DND-41 (cell line): ENCODE measurements around the gene LDB2.

Source experiments
- ATAC-seq: fragments of 200-7000 bp; cut with Tn5 transposase; 3 replicates; pipeline ENCODE4 v1.9.1; 2021; ENCODE audit warnings: low read depth; ENCODE audit not compliant: insufficient read depth
- DNase-seq: peaks from one replicate; pipeline ENCODE4 v3.0.0-alpha.2; 2020
- H2AFZ ChIP-seq: 2 replicates; pipeline ENCODE4 v1.6.0; 2012; ENCODE audit warnings: low read depth, low read length
- H3K27ac ChIP-seq: 2 replicates; pipeline ENCODE4 v1.5.1; 2012; ENCODE audit warnings: low read length, inconsistent platforms
- H3K27me3 ChIP-seq: fragments of 200-600 bp; sonication (generic); 2 replicates; pipeline ENCODE4 v1.6.0; 2012; ENCODE audit warnings: low read length, mild to moderate bottlenecking, inconsistent platforms; ENCODE audit not compliant: insufficient read depth, poor library complexity
- H3K36me3 ChIP-seq: 2 replicates; pipeline ENCODE4 v1.5.1; 2012; ENCODE audit warnings: low read length, inconsistent platforms; ENCODE audit not compliant: insufficient read depth
- H3K4me1 ChIP-seq: 2 replicates; pipeline ENCODE4 v1.5.1; 2012; ENCODE audit warnings: mild to moderate bottlenecking, low read length; ENCODE audit not compliant: insufficient read depth
- H3K4me2 ChIP-seq: 2 replicates; pipeline ENCODE4 v1.6.0; 2012; ENCODE audit warnings: mild to moderate bottlenecking, moderate library complexity, low read length, inconsistent platforms; ENCODE audit not compliant: insufficient read depth
- H3K4me3 ChIP-seq, 2 experiments: fragments of 200-600 bp in 1 of 2; shearing (Covaris generic) in 1 of 2; 2 replicates each; pipeline ENCODE4 v1.5.1; 2012 to 2016; ENCODE audit warnings: inconsistent platforms in 2 of 2, low read length in 2 of 2, mild to moderate bottlenecking in 2 of 2, low read depth in 1 of 2, moderate library complexity in 1 of 2
- H3K79me2 ChIP-seq: 2 replicates; pipeline ENCODE4 v1.6.0; 2012; ENCODE audit warnings: low read length, inconsistent platforms; ENCODE audit not compliant: insufficient read depth
- H3K9ac ChIP-seq: 2 replicates; pipeline ENCODE4 v1.6.0; 2012; ENCODE audit warnings: low read depth, mild to moderate bottlenecking, inconsistent platforms, low read length, moderate library complexity
- H3K9me3 ChIP-seq: 2 replicates; pipeline ENCODE4 v1.5.1; 2012; ENCODE audit warnings: low read length, moderate library complexity, mild to moderate bottlenecking, inconsistent platforms; ENCODE audit not compliant: insufficient read depth, severe bottlenecking
- H4K20me1 ChIP-seq: 2 replicates; pipeline ENCODE4 v1.6.0; 2012; ENCODE audit warnings: low read length; ENCODE audit not compliant: insufficient read depth
- EZH2 ChIP-seq: IDR thresholded peaks from 3 replicates; pipeline ENCODE4 v1.6.1; 2012; ENCODE audit warnings: borderline replicate concordance, low read depth, mild to moderate bottlenecking, moderate library complexity, low read length, inconsistent platforms; ENCODE audit not compliant: severe bottlenecking
- TF ChIP-seq, protein P1 (sequence below): IDR thresholded peaks from 2 replicates; pipeline ENCODE4 v1.5.1; 2012; ENCODE audit warnings: borderline replicate concordance, low read length, moderate library complexity, mild to moderate bottlenecking; ENCODE audit not compliant: poor library complexity, severe bottlenecking; ENCODE audit errors: extremely low read depth

The LDB2 gene

DNA sequence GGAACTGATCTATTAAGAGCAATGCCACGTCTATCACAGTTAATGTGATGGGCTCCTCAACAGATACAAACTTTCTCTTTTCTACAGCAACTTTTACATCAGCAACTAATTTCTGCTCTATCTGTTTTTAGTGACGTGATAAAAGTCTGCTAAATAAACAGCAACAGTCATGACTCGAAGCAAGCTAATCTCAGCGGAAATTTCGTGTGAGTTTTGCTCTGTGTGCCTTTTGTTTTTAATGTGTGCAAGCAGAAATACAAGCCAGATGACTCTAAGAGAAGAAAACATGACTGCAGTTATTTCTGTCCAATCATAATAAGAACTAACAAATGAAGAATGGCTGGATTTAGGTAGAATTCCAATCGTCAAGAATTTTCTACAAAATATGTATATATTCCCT, 214.3 kb downstream of the LDB2 start:
- no peaks in the 10 kb centered on the region for H3K79me2 ChIP-seq
- H3K4me3 ChIP-seq = no peak overlapping the region
- H3K4me1 ChIP-seq = no peaks in the 10 kb centered on the region
- no peak overlapping the region for H3K4me2 ChIP-seq
- no peaks in the 10 kb centered on the region for H4K20me1 ChIP-seq
- no peak overlapping the region for H2AFZ ChIP-seq
- no peaks in the 10 kb centered on the region for H3K27me3 ChIP-seq
- no peaks in the 10 kb centered on the region for H3K9me3 ChIP-seq
- no peaks in the 10 kb centered on the region for H3K36me3 ChIP-seq
- no peak for ATAC-seq
- H3K27ac ChIP-seq = no peak overlapping the region
- TF ChIP-seq EZH2 = no peak
- TF ChIP-seq, protein P1, sequence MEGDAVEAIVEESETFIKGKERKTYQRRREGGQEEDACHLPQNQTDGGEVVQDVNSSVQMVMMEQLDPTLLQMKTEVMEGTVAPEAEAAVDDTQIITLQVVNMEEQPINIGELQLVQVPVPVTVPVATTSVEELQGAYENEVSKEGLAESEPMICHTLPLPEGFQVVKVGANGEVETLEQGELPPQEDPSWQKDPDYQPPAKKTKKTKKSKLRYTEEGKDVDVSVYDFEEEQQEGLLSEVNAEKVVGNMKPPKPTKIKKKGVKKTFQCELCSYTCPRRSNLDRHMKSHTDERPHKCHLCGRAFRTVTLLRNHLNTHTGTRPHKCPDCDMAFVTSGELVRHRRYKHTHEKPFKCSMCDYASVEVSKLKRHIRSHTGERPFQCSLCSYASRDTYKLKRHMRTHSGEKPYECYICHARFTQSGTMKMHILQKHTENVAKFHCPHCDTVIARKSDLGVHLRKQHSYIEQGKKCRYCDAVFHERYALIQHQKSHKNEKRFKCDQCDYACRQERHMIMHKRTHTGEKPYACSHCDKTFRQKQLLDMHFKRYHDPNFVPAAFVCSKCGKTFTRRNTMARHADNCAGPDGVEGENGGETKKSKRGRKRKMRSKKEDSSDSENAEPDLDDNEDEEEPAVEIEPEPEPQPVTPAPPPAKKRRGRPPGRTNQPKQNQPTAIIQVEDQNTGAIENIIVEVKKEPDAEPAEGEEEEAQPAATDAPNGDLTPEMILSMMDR = no peak
- DNase-seq = no peak
- no peak overlapping the region for H3K9ac ChIP-seq

DNA sequence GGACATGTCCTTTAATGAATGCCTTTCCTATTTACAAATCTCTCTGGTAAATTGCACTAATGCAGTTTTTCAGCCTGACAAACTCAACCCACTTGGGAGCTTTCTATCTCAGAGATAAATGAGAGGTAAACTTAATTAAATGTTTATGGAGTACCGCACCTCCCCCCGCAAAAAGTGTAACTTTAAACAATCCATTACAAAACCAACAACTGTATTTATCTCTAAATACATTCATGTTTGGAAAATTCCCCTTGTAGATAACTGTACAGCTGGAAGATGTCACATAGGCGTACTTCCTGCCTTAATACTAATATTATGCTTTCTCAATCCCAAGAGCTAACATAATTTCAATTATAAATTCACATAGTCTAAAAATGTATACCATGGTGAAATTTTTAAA, 215.5 kb downstream of the LDB2 start:
- no peaks in the 10 kb centered on the region for H3K27me3 ChIP-seq
- no peak overlapping the region for H2AFZ ChIP-seq
- ATAC-seq (no peak), DNase-seq (no peak)
- no peak overlapping the region for H3K9ac ChIP-seq
- H3K79me2 ChIP-seq = no peaks in the 10 kb centered on the region
- TF ChIP-seq EZH2 = no peak
- TF ChIP-seq, protein P1 = no peak
- H4K20me1 ChIP-seq = no peaks in the 10 kb centered on the region
- H3K9me3 ChIP-seq = no peaks in the 10 kb centered on the region
- H3K4me1 ChIP-seq = no peaks in the 10 kb centered on the region
- H3K36me3 ChIP-seq = no peaks in the 10 kb centered on the region
- H3K4me2 ChIP-seq = no peak overlapping the region
- no peak overlapping the region for H3K27ac ChIP-seq
- H3K4me3 ChIP-seq = no peak overlapping the region

DNA sequence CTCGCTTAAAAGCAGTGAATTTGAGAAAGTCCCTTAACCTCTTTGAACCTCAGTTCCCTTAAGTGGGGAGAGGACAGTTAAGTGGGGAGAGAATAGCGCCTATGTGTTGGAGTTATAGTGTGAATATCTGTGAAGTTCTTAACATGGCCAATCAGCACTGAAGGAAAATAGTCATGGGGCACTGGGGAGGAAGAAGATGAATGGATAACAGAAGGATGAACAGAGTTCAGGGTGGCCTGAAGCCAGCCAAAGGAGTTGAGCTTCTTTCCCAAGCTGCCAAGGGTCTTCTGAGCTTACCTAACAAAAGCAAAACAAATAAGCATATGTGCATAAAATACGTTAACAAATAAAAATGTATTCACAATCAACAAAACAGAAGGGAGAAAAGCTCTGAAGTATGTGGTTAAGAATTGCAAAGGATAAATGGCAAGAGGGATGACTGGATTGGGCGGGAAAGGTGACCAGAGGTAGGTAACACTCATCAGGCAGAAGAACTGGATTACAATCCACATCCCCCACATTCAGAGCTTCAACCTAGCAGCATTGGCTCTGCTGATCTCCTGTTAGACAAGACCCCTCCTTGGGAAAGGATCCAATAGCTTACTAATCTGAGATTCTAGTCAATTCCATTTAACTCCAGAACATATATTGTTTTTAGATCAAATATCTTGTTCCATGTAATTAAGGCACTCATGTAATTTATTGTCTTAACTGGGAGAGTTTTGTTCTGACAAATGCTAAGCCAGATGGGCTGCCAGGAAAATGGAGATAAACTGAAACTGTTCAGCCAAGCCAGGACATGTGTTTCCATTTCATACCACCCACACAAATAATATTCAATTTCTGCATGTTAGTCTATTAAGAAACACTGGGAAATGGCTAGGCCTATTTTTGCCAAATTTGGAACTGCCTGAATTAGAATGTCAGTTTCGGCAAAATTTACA, 221.2 kb downstream of the LDB2 start:
- H2AFZ ChIP-seq = no peak overlapping the region
- no peaks in the 10 kb centered on the region for H3K4me1 ChIP-seq
- no peaks in the 10 kb centered on the region for H4K20me1 ChIP-seq
- no peaks in the 10 kb centered on the region for H3K79me2 ChIP-seq
- H3K9ac ChIP-seq = no peak overlapping the region
- ATAC-seq (no peak), DNase-seq (no peak)
- H3K36me3 ChIP-seq = no peaks in the 10 kb centered on the region
- no peak overlapping the region for H3K27ac ChIP-seq
- H3K4me2 ChIP-seq = no peak overlapping the region
- no peaks in the 10 kb centered on the region for H3K9me3 ChIP-seq
- H3K27me3 ChIP-seq = no peaks in the 10 kb centered on the region
- no peak for TF ChIP-seq EZH2
- H3K4me3 ChIP-seq = no peak overlapping the region

DNA sequence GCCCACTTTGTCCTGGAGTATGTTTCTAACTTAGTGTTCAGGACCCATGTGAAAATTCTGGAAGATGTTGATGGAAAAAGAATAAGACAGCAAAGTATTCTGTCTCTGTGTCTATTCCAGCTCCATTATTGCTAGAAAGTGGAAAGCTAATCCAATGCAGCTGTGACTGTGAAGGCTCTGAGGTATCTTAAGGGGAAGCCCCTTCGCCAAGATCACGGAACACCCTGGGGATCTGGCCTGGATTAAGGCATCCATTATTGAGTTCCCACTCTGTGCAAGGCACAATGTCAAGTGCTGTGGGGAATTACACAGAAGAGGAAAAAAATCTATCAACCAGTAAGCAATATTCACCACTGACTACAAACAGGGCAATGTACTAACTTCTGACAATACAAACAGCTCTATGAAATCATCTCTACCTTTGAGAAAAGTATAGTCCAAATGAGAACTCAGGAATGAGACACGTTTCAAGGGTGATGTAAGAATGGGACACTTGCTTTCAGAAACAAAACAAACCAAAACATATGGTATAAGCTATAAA, 222.1 kb downstream of the LDB2 start:
- Histone ChIP-seq H3K36me3 (no peaks in the 10 kb centered on the region), H2AFZ (no peak overlapping the region), H3K79me2 (no peaks in the 10 kb centered on the region), H4K20me1 (no peaks in the 10 kb centered on the region), H3K4me1 (no peaks in the 10 kb centered on the region), H3K9ac (no peak overlapping the region), H3K9me3 (no peaks in the 10 kb centered on the region), H3K4me3 (no peak overlapping the region), H3K27ac (no peak overlapping the region), H3K4me2 (no peak overlapping the region), H3K27me3 (no peaks in the 10 kb centered on the region)
- ATAC-seq (no peak), DNase-seq (no peak)
- TF ChIP-seq, protein P1 = no peak
- no peak for TF ChIP-seq EZH2
